HG03135 (cell line): ENCODE data around the gene MYH14.

Source experiments
- ATAC-seq: cut with Tn5 transposase; IDR thresholded peaks from one replicate; pipeline ENCODE4 v1.9.1; 2021; ENCODE audit warnings: mild to moderate bottlenecking, moderate library complexity; ENCODE audit not compliant: unreplicated experiment

The MYH14 gene

DNA sequence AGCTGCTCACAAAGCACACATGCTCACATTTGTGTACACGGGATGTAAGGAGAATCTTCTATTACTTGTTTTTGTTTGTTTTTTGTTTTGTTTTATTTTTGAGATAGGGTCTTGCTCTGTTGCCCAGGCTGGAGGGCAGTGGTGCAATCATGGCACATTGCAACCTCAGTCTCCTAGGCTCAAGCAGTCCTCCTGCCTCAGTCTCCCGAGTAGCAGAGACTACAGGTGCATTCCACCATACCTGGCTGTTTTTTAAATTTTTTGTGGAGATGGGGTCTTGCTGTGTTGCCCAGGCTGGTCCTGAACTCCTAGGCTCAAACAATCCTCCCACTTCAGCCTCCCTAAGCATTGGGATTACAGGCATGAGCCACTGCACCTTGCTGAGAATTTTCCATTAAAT is 83.9 kb downstream of the MYH14 start:
- ATAC-seq = no peak

DNA sequence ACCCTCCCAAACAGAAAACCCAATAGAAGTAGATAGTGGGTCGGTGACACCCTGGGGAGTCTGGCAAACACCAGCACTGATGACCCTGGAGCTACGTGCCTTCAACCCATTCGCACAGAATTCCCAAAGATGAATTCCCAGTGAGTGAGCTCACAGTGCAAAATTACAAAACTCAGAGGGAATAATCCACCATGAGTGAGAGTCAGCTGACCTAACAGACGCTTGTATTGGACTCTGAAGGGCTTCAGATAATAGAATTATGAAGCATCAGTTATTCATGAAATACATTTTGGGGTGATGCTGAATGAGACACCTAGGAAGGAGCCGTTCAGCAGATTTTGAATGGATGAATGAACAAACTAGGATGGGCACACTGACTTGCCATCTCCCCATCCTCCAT is 85.5 kb downstream of the MYH14 start:
- ATAC-seq = no peak

DNA sequence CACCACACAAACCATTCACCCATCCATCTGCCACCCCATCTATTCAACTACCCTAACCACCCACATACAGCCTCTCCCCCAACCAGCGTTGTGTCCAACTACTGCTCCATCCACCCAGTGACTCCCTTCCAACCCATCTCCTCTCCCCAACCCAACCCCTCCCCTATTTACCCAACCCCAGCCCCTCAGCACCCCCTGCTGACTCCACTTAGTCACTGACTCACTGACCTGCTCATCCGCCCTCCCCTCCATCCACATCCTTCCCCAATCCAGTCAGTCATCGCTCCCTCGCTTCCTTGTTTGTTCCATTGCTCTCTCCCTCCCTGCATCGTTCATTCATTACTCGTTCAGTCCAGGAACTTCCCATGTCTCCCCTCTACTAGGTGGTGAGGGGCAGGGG is 86.6 kb downstream of the MYH14 start:
- no peak for ATAC-seq

DNA sequence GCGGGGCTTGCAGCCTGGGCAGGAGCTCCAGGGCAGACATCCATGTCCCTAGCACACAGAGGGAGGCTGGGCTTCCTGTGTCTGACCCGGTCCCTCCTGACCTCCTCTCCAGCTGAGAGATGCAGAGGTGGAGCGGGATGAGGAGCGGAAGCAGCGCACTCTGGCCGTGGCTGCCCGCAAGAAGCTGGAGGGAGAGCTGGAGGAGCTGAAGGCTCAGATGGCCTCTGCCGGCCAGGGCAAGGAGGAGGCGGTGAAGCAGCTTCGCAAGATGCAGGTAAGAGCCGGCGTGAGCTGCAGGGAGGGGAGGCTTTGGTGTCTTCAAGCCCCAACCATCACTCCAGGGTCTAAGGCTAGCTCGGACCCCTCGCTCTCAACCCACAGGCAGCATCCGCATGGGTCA is 87.4 kb downstream of the MYH14 start:
- no peak for ATAC-seq

DNA sequence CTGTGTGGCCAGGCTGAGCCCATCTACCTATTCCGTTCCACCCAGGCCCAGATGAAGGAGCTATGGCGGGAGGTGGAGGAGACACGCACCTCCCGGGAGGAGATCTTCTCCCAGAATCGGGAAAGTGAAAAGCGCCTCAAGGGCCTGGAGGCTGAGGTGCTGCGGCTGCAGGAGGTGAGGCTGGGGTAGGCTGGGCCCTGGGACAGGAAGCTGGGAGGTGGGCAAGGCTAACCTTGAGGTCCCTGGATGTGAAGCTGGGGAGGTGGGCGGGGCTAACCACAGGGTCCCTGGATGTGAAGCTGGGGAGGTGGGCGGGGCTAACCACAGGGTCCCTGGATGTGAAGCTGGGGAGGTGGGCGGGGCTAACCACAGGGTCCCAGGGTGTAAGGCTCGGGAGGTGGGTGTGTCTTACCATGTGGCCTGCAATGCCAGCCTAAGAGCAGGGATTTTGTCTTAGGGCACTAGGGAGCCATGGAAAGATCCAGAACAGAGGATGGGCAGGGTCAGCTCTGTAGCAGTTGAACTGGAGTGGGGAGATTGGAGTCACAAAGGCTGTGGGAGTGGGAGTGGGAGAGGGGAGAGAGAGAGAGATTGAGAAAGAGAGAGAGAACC is 88.9 kb downstream of the MYH14 start:
- no peak for ATAC-seq

DNA sequence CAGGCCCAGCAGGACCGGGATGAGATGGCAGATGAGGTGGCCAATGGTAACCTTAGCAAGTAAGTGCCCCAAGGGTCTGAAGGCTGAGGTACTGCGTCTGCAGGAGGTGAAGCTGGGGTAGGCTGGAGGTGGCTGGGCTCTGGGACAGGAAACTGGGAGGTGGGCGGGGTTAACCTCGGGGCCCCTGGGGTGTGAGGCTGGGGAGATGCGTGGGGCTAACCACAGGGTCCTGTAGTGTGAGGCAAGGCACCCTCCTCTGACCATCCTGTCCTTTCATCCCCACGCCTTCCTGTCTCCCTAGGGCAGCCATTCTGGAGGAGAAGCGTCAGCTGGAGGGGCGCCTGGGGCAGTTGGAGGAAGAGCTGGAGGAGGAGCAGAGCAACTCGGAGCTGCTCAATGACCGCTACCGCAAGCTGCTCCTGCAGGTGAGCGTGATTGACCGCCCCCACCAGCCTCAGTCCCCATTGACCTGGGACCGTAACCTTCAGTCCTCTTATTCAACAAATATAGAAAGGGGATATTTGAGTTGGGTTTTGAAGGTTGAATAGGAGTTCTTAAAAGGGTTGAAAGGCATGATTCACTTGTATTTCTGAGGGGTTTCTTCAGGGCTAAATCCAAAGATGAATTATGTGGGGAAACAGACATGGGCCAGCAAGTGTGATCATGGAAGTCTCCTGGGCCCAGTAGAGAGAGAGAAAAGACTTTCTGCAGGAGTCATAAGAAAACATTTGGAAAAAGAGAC is 90.0 kb downstream of the MYH14 start:
- ATAC-seq = no peak

DNA sequence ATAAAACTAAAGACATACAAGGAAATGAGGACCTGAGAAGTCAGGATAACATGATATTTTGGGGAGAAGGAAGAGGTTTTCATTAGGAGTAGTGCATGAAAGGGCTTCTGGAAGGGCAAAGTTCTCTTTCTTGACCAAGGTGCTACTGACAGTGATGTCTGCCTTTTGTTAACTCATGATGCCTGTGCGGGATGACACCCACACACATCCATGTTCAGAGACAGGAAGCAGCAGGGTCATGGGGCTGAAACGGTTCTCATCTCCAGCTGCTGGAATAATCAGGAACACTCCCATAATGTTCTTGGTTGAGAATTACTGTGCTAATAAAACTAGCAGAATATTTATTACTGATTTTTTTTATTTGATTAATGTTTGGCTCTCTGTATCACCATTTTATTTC is 96.6 kb downstream of the MYH14 start:
- no peak for ATAC-seq

DNA sequence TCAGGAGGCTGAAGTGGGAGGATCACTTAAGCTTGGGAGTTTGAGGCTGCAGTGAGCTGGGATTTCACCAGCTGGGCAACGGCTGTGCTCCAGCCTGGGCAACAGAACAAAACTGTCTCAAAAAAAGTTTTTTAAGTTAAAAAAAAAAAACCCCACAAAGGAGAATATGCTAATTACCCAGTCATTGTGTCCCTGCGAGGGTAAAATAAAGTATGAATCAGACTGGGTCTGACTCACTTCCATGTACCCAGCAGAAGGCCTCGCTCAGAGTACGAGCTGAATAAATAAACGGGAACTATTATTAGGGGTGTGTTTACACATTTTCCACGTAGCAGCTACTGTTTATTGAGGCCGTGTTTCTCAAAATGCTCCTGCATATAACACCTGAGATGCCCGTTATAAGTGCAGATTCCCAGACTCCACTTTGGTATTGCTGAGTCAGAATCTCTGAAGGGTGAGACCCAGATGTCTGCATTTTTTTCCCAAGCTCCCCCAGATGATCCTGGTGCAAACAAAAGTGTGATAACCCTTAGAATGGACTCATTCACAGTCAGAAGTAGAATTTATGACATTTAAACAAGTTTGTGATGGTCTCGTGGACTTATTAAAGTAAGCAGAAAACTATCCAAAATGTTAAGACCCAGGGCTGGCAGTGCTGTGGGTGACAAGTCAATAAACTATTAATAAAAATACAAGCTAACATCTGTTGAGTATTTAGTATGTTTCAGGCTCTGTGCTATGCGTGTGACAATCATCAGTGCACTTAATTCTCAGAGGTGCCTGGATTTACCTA is 97.6 kb downstream of the MYH14 start:
- no peak for ATAC-seq

DNA sequence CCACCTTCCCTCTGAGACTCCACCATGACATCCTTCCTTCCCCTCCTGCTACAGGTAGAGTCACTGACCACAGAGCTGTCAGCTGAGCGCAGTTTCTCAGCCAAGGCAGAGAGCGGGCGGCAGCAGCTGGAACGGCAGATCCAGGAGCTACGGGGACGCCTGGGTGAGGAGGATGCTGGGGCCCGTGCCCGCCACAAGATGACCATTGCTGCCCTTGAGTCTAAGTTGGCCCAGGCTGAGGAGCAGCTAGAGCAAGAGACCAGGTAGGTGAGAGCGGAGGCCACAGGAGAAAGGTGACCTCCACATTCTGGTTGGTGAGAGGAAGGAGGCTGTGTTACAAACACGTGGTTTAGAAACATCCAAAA is 98.2 kb downstream of the MYH14 start:
- ATAC-seq = no peak

DNA sequence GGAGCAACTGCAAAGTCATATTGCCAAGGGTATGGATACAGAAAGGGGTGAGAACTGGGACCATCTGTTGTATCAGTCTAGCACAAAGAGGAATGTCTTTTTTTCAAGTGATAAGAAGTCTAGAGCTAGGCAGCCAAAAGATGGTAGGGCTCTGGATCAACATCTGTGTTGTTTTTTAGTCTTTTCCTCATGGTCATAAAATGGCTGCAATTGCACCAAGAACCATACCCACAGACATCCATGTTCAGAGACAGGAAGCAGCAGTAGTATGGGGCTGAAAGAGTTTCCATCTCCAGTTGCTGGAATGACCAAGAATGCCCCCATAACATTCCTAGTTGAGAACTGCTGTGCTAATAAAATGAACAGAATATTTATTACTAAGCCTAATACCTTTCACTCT is 100.1 kb downstream of the MYH14 start:
- no peak for ATAC-seq

DNA sequence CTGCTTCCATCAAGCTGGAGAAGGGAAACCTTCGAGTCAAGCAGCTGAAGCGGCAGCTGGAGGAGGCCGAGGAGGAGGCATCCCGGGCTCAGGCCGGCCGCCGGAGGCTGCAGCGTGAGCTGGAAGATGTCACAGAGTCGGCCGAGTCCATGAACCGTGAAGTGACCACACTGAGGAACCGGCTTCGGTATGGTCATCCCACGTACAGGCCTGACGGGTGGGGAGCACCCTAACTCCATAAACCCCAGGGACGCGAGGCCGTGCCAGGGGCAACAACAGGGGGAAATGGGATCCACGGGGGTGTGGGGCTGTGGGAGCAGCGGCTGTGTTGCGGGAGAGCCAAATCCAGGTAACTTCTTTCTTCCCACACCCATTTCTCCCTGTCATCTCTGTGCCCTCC is 105.6 kb downstream of the MYH14 start:
- ATAC-seq = no peak

DNA sequence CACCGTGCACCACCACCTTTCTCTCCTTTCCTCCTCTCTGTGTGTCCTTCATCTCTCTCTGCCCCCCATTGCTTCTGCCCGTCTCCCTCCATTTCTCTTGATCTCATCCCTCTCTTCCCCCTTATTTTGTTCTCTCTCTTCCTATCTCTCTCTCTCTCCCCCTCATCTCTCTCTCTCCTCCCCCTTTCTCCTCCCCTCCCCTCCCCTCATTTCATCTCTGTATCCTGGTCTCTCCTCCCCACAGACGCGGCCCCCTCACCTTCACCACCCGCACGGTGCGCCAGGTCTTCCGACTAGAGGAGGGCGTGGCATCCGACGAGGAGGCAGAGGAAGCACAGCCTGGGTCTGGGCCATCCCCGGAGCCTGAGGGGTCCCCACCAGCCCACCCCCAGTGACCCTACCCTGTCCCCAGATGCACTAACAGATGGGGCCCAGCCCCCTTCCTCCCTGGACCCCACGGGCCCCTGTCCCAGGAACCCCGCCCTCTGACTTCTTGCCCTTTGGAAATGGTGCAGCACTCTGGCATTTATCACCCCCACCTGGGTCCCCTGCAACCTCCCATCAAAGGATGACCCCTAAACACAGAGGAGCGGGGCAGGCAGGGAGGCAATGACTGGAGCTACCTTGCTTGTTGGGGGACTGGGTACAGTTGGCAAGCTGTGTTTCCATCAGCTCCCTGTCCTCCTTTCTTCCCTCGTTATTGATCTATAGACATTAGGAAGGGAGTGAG is 106.1 kb downstream of the MYH14 start:
- ATAC-seq = no peak

DNA sequence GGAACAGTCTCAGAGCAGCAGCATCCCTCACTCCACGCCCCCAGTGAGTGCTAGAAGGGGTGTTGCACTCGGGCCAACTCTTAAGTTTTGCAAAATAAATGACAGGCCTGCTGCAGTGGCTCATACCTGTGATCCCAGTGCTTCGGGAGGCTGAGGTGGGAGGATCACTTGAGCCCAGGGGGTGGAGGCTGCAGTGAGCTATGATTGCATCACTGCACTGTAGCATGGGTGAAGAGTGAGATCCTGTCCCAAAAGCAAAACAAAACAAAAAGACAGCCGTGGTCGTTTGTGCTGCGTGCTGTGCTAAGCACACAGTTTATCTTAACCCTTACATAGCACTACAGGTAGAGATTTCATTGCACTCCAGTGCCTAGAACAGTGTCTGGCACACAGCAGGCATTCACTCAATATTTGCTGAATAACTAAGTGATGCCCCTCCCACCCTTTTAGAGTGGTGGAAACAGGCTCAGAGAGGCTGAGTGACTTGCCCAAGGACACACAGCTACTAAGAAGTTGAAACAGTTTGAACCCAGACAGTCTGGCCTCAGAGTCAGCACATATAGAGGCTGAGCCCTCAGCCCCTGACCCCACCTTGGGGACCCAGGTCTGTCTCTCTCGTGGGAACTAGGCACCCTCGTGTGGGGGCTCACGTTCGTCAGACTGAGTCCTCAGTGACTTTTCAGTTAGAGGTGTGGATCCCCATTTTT is 107.5 kb downstream of the MYH14 start:
- no peak for ATAC-seq

DNA sequence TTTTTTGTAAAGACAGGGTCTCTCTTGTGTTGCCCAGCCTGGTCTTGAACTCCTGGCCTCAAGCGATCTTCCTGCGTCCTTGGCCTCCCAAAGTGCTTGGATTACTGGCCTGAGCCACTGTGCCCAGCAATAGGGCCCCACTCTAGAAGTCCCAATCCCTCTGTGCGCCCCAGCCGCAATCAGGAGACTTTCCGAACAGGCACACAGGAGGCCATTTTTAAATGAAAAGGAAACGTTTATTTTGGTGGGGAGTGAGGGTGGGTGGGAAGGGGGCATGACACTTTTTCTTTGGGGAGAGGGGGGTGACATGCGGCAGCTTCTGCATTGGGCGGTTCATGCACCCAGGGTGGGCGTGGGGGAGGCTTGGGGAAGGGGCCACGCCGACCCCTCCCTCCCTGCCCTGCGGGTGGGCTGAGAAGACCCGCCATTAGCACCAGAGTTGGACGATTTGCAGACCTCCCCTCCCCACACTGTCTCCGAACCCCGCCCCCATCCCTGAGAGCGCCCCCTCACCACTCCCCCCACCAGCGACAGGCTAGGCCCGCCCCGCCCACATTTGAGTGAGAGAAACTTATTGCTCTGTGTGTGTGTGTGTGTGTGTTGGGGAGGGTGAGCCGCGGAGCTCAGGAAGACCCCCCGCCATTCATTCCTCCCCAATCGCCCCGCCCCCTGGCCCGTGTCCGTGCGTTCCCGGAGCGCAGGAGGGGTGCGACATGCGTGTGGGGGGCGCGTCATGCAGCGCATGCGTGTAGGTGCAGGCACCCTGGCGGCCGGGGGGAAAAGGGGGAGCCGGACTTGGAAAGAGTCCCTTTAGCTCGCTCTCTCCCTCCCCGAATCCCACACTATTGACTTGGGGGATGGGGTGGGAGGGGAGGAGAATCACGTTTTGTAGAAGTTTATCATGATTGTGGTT is 108.6 kb downstream of the MYH14 start:
- no peak for ATAC-seq

DNA sequence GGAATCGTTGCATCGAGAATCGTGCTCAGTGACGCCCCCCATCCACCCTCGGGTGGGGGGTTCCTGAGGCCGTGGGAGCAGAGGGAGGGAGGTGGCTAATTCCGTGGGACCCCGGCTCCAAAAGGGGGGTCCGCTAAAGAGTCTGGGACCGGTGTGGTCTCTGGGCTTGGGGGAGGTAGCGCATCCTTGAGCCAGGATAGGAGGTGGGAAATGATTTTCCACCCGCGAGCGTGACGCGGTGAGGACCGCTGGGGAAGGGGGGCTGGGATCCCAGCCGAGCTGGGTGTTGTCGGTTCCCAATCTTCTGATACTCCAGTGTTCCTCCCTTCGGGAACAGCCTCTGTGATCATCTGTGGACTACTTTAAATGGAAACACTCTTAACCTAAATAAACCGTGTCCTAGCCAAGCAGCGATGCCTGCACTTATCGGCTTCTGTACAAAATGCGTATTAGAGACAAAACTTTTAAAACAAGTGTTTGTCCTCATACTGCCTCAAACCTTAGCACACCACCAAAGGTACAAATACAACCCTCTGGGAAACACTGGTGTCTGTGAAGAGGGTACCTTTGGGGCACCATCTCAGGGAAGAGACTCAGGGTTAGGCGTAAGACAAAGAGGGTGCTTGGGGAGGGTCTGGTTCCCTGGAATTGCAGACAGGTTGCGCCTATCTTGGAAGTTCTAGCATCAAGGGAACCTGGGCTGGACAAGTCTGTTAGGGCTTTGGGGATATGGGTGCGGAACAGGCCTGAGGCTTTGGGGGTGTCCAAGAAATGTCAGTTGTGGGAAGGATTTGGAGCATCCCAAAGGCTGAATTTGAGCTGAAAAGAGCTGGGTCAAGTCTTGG is 109.8 kb downstream of the MYH14 start:
- no peak for ATAC-seq

DNA sequence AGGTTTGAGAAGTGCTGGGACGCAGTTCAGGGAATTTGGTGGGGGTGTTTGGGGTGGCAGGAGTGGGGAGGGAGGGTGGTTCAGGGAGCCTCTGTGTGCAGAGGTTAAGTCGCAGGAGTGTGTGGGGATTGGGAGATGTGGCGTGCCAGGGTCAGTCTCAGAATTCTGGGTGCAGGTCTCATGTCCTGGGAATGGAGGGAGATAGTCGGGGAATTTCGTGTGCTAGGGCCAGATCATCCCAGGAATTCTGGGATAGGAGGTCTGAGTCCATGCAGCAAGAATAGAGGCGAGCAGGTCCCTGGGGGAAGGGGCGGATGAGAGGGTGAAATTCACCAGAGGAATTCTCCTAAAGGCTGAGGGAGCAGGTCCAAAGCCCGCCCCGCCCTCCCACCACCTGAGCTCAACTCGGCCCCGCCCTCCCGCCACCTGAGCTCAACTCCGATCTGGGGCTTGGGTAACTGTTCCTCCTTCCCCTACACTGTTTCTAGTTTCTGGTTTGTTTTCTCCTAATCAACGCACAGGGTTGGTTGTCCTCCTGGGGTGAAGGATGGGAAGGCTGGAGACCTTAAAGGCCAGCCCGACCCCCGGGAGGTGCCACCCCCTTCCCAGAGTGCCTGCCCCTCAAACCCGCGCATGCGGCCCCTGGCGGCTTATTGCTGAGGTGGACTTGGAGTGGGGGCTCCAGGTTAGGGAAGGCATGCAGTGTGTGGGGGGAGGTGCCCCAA is 110.6 kb downstream of the MYH14 start:
- ATAC-seq = no peak

DNA sequence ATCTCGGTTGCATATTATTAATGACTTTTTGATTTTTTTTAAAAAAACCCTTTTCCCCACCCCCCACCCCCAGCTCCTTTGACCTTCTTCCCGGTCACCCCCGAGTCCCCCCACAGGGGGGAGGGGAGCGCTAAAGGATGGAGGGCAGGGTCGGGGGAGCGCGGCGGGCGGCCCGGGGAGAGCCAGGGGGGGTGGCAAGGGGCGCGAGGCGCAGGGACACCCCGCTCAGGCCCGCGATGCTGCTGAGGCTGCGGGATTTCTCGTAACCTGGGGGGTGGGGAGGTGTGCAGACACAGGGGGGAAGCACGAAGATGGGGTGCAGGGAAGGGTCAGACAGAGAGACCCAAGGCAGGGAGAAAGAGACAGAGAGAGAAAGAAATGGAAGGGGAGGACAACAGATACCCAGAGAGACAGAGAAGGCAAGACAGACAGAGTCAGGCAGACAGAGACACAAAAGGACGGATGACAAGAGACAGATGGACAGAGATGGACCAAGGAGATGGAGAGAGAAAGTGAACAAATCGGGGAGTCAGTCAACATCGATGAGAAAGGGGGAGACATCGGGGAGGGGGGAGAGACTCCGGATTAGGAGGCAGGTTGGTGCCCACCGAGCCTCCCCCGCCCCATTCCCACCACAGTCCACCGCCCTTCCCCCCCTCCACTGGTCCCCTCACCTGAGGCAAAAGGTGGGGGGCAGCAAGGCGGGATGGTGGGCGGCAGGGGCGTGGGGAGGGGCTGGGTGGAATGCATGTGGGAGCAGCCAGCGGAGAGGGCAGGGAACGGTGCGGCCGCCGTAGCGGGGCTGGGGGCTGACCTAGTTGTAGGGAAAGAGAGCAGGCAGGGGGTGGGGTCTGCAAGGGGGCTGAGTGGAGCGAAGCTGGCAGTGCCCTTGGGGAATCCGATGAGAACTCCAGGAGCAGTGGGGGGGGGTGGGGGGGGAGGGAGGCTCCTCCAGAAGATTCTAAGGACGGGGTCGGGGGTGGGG is 111.6 kb downstream of the MYH14 start:
- ATAC-seq = no peak
